ENCODE results near the gene CAND1.

CAND1 gene

GRCh38 chr12:67280572-67280971 is 11.4 kb downstream of the CAND1 start:
- DNase-seq (ENCODE audit: low read depth, low spot score), result no peak

GRCh38 chr12:67284561-67284960 is 15.4 kb downstream of the CAND1 start:
- no peak for DNase-seq (ENCODE audit: low read depth, low spot score)

GRCh38 chr12:67286257-67286656 is 17.1 kb downstream of the CAND1 start:
- no peak for DNase-seq (ENCODE audit: low read depth, low spot score)

GRCh38 chr12:67287311-67287710 is 18.2 kb downstream of the CAND1 start:
- DNase-seq (ENCODE audit: low read depth, low spot score), result no peak

- no peak for DNase-seq (ENCODE audit: low read depth, low spot score)
Measured at GRCh38 chr12:67288561-67288960, 19.4 kb downstream of the CAND1 start.

GRCh38 chr12:67290378-67290777 is 21.2 kb downstream of the CAND1 start:
- no peak for DNase-seq (ENCODE audit: low read depth, low spot score)

- DNase-seq (ENCODE audit: low read depth, low spot score), result no peak
Measured at GRCh38 chr12:67299526-67299925, 30.4 kb downstream of the CAND1 start.

GRCh38 chr12:67299926-67300325 is 30.8 kb downstream of the CAND1 start:
- no peak for DNase-seq (ENCODE audit: low read depth, low spot score)

- DNase-seq (ENCODE audit: low read depth, low spot score), result no peak
Measured at GRCh38 chr12:67302162-67302561, 33.0 kb downstream of the CAND1 start.

- no peak for DNase-seq (ENCODE audit: low read depth, low spot score)
Measured at GRCh38 chr12:67305544-67305943, 36.4 kb downstream of the CAND1 start.

- DNase-seq (ENCODE audit: low read depth, low spot score), result no peak
Measured at GRCh38 chr12:67306712-67307111, 37.6 kb downstream of the CAND1 start.

GRCh38 chr12:67315661-67316060 is 46.5 kb downstream of the CAND1 start:
- no peak for DNase-seq (ENCODE audit: low read depth, low spot score)

- no peak for DNase-seq (ENCODE audit: low read depth, low spot score)
Measured at GRCh38 chr12:67318786-67319185, 49.6 kb downstream of the CAND1 start.

- no peak for DNase-seq (ENCODE audit: low read depth, low spot score)
Measured at GRCh38 chr12:67319936-67320335, 50.8 kb downstream of the CAND1 start.

- no peak for DNase-seq (ENCODE audit: low read depth, low spot score)
Measured at GRCh38 chr12:67320614-67321295, 51.6 kb downstream of the CAND1 start.

GRCh38 chr12:67322580-67322979 is 53.4 kb downstream of the CAND1 start:
- no peak for DNase-seq (ENCODE audit: low read depth, low spot score)

- no peak for DNase-seq (ENCODE audit: low read depth, low spot score)
Measured at GRCh38 chr12:67323007-67323406, 53.8 kb downstream of the CAND1 start.

GRCh38 chr12:67326637-67327036 is 57.5 kb downstream of the CAND1 start:
- no peak for DNase-seq (ENCODE audit: low read depth, low spot score)

GRCh38 chr12:67327466-67327865 is 58.3 kb downstream of the CAND1 start:
- no peak for DNase-seq (ENCODE audit: low read depth, low spot score)

- no peak for DNase-seq (ENCODE audit: low read depth, low spot score)
Measured at GRCh38 chr12:67331123-67331522, 62.0 kb downstream of the CAND1 start.

- DNase-seq (ENCODE audit: low read depth, low spot score), result no peak
Measured at GRCh38 chr12:67331828-67332227, 62.7 kb downstream of the CAND1 start.

- no peak for DNase-seq (ENCODE audit: low read depth, low spot score)
Measured at GRCh38 chr12:67333649-67334048, 64.5 kb downstream of the CAND1 start.

GRCh38 chr12:67338426-67338825 is 69.3 kb downstream of the CAND1 start:
- no peak for DNase-seq (ENCODE audit: low read depth, low spot score)

GRCh38 chr12:67339530-67339929 is 70.4 kb downstream of the CAND1 start:
- DNase-seq (ENCODE audit: low read depth, low spot score), result no peak
